Mucosa of descending colon (tissue), 3 donors: ENCODE data around the gene PHRF1. TPM values are rescaled to one million over a fixed set of nuclear protein-coding genes. Genes with fewer than 3 reads are reported as not detected.
A peak's percentile ranks its signal among the peaks of the same experiment; 100 is the strongest.

Source experiments
- ATAC-seq: fragments of 200-7000 bp; cut with Tn5 transposase; one replicate; pipeline ENCODE4 v1.9.1; 2020; ENCODE audit warnings: mild to moderate bottlenecking, moderate library complexity
- DNase-seq, 3 donors: peaks; one replicate each; pipeline ENCODE4 v3.0.0-alpha.2; 2020
- H3K36me3 ChIP-seq: fragments of 200-600 bp; one replicate; pipeline ENCODE4 v1.8.0; 2021; ENCODE audit warnings: low read depth, mild to moderate bottlenecking
- H3K4me1 ChIP-seq: fragments of 200-600 bp; one replicate; pipeline ENCODE4 v1.8.0; 2021; ENCODE audit warnings: low read depth, mild to moderate bottlenecking
- H3K4me3 ChIP-seq: fragments of 200-600 bp; one replicate; pipeline ENCODE4 v1.8.0; 2021; ENCODE audit warnings: mild to moderate bottlenecking
- H3K9me3 ChIP-seq: fragments of 200-600 bp; one replicate; pipeline ENCODE4 v1.8.0; 2021; ENCODE audit warnings: mild to moderate bottlenecking
- CTCF ChIP-seq: fragments of 200-600 bp; IDR thresholded peaks from one replicate; pipeline ENCODE4 v1.8.0; 2022; ENCODE audit warnings: antibody characterized with exemption, mild to moderate bottlenecking
- intact Hi-C, 2 donors: fragments of 100-400 bp; cut with DNase I in 1 of 2; cut with micrococcal nuclease in 1 of 2; formaldehyde crosslinking; loops; one replicate each; pipeline versions ENCODE4 v1.11.0 to v1.11.1; 2022; cut with DNase I, micrococcal nuclease
- total RNA-seq, 3 donors: library from RNA; stranded (reverse); fragmentation: NEBNext Ultra II Directional in 2 of 3; extraction: Animal tissue kit (Norgen Biotek cat#: 25700) in 2 of 3; gene quantifications; one replicate each; pipeline versions ENCODE4 v1.2.1 to v1.2.4, GENCODE V29; 2021 to 2023
- donor health status: DM: no; HTN: no; CAD: no; lungs with moderate emphysema.
- donor health status: DM: no; HTN: no; CAD: no.
- donor health status: DM: no; HTN: yes; CAD: no.

Gene PHRF1
- total RNA-seq, 3 donors from 2014 or later = 35.0 to 40.2 (median 35.0) TPM

GRCh38 chr11:616320-617198 lies 40.3 kb downstream of the PHRF1 start:
- Histone ChIP-seq H3K4me1 (peaks cover 29% of the 10 kb centered on the region), H3K9me3 (no peaks in the 10 kb centered on the region), H3K4me3 (no peak overlapping the region), H3K36me3 (peaks cover under 1% of the 10 kb centered on the region)
- intact Hi-C loops = no loop called here
- TF ChIP-seq CTCF = no peak
- ATAC-seq (no peak), DNase-seq (peak; percentile 53 to 64 (median 61))

GRCh38 chr11:617199-617911 lies 41.1 kb downstream of the PHRF1 start:
- no peak for TF ChIP-seq CTCF
- intact Hi-C loops = no loop called here
- DNase-seq = peak in 2 of 3 donors; percentile 50 to 75
- H3K36me3 ChIP-seq = no peaks in the 10 kb centered on the region
- no peak for ATAC-seq
- H3K4me1 ChIP-seq = peaks cover 26% of the 10 kb centered on the region
- H3K4me3 ChIP-seq = no peak overlapping the region
- no peaks in the 10 kb centered on the region for H3K9me3 ChIP-seq

GRCh38 chr11:617912-618682 lies 41.8 kb downstream of the PHRF1 start:
- no peaks in the 10 kb centered on the region for H3K36me3 ChIP-seq
- DNase-seq (peak in 2 of 3 donors; percentile 40 to 63), ATAC-seq (no peak)
- H3K9me3 ChIP-seq = no peaks in the 10 kb centered on the region
- TF ChIP-seq CTCF = no peak
- intact Hi-C loops = no loop called here
- peaks cover 20% of the 10 kb centered on the region for H3K4me1 ChIP-seq
- H3K4me3 ChIP-seq = no peak overlapping the region

- DNase-seq (peak in 2 of 3 donors; percentile 30 to 49), ATAC-seq (no peak)
- TF ChIP-seq CTCF = no peak
- peaks cover 13% of the 10 kb centered on the region for H3K4me1 ChIP-seq
- intact Hi-C loops = no loop called here
- no peaks in the 10 kb centered on the region for H3K36me3 ChIP-seq
- H3K9me3 ChIP-seq = no peaks in the 10 kb centered on the region
- no peak overlapping the region for H3K4me3 ChIP-seq
These were observed 42.8 kb downstream of the PHRF1 start for GRCh38 chr11:618856-619627.

- H3K9me3 ChIP-seq = no peaks in the 10 kb centered on the region
- peaks cover 7% of the 10 kb centered on the region for H3K4me1 ChIP-seq
- ATAC-seq = no peak
- TF ChIP-seq CTCF = no peak
- peak in 2 of 3 donors; percentile 34 to 57 for DNase-seq
- H3K36me3 ChIP-seq = no peaks in the 10 kb centered on the region
- intact Hi-C loops = no loop called here
- no peak overlapping the region for H3K4me3 ChIP-seq
These were observed 43.4 kb downstream of the PHRF1 start for GRCh38 chr11:619628-620050.
